Measurements from ENCODE around the gene VPS13D.

Gene VPS13D

DNA sequence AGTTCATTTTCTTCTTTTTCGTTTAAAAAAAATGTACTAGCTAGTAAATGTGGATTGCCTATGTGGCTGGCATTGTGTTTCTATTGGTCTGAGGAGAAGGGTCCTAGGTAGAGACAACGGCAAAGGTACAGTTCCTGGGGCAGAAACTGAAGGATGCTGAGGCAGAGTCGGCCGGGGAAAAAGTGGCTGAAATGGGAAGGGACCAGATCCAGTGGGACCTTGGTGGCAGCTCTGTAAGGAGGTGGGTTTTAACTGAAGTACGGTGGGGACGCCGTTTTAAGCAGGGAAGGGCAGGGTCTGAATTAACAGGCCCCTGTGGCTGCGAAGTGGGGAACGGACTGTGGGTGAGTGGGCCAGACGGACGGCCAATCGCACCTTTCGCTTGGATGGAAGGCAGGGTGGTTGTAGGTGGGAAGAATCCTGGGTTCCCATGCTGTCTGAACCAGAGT lies 420 bp upstream of the VPS13D start:
- DNase-seq, result no peak

DNA sequence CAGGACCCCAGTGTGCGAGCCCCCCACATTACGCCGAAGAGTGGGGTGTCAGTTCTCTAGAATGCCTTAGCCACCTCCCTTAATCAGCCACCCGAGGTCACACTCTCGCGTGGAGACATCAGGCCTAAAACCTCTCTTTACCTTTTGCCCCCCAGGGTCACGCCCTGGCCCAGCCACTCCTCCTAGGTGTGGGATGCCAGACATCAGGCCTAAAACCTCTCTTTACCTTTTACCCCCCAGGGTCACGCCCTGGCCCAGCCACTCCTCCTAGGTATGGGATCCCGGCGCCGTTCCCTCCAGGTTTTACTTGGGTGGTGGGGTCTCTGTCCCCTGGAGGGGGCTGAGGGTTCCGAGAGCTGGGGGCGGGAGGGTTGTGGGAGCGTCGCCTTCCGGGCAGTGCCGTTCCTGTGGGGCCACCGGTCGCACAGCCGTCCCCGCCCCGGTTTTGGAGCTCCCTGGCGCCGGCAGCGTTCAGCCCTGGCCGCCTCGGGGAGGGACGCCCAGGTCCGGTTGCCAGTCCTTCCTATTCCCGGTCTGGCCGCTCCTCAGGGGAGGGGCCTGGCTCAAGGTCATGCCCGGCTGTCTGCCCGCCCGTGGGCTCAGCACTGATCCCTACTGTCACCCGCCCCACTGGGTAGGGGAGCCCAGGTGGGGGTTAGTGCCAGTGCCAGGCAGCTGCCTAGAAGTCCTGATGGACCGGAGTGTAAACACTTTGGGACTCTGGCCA lies 882 bp downstream of the VPS13D start:
- DNase-seq, result no peak

DNA sequence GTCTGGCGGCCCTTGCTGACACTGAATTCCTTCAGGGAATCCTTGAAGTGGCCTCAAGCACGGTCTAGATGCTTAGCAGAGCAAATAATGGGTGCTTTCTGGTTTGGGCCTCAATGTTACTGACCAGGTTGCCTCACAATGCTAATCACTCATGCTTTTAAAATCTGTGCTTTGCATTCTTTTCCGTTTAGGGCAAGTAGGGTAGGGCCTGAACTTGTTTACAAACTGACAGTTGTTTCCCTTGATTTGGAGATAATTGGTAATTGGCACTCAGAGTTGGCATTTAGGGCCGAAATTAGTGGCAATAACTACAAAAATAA lies 1.4 kb downstream of the VPS13D start:
- DNase-seq, result no peak

DNA sequence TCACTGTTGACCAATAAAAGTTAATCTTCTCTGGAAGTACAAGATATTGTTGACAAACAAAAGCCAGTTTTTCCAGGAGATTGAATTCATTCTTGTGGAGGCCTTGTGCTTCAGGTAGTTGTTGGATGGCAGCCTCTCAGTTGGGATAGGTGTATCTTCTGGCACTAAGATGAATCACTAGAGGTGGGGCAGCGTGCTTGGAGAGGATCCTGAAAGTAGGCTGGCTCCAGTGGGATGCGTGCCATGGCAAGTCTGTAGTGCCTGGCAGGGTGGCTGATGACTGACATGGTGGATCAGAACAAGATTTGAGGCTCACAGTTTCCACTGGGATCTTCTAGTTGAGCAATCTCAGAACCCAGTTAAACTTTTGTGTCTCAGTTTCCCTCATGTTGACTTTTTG lies 2.4 kb downstream of the VPS13D start:
- DNase-seq, result no peak

DNA sequence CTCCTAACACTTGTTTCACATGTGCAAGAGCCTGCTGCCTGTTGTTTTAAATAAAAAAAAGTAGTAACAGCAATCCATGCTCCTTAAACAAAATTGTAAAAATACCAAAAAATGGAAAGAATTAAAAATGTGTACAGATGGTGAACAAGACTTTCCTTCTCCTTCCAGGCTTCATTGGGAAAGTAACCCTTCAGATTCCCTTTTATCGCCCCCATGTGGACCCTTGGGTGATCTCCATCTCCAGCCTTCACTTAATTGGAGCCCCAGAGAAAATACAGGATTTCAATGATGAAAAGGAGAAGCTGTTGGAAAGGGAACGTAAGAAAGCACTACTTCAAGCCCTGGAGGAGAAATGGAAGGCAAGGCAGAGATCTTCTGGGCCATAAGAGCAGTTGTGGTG lies 14.2 kb downstream of the VPS13D start:
- no peak for DNase-seq

DNA sequence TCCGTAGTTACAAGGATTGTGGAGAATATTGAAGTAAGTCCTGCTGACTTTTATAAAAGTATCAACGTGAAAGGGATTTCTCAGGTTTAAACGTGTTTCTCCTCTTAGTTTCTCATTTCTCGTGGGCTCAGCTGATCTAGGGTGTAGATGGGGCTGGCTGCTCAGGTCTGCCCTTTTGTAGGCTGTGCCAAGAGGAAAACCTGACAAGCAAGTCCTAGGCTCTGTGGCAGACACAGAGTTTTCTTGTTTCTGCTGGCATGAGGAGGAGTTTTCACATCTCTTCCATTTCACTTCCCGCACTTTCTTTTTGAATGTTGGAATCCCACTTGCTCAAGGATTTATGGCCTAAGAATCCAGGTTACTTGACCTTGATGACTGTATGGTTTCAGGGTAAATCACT lies 14.8 kb downstream of the VPS13D start:
- no peak for DNase-seq

DNA sequence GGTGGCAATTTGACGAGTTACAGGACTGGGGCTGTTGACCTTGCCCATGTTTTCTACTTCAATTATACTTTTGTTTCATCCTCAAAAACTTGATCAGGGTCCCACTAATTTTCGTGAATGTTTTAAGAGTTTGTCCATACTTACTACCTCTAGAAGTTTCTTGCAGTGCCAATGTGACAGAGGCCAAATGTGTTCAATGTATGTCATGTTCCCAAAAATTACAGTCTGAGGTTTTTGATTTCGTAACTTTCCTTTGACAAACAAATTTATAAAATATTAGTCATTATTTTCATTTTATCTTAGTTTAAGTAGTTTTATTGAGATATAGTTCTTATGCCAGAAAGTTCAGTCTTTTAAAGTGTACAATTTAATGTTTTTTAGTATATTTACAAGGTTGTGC lies 15.3 kb downstream of the VPS13D start:
- DNase-seq, result no peak

DNA sequence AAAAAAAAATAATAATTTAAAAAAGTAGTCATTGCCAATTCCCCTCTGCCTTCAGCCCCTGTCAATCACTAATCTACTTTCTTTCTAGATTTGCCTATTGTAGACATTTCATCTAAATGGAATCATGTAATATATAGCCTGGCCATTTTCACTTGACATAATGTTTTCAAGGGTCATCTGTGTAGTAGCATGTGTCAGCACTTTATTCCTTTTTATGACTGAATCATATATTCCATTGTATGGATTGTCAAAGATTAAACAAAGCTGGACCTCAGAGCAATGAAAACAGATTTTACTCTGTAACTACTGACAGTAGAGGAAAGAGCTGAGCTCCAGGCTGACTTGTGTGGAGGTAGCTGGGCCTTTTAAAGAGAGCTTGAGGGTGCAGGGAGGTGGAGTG lies 15.9 kb downstream of the VPS13D start:
- DNase-seq, result no peak

DNA sequence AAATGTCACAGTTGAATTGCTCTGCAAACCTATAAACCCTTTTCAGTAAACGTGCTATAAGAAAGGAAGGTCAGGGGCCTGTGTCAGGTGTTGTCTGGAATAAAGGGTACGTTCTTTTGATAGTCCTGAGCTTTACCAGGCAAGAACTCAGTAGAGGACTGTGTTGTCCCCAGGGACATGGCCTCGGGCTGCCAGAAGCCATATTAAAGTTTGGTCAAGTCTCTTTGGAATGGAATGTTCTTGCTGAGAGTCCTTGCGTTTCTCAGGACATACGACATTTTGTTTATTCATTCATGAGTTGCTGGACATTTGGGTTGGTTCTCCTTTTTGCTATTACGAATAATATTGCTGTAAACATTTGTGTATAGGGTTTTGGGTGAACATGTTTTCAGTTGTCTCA lies 16.8 kb downstream of the VPS13D start:
- no peak for DNase-seq

DNA sequence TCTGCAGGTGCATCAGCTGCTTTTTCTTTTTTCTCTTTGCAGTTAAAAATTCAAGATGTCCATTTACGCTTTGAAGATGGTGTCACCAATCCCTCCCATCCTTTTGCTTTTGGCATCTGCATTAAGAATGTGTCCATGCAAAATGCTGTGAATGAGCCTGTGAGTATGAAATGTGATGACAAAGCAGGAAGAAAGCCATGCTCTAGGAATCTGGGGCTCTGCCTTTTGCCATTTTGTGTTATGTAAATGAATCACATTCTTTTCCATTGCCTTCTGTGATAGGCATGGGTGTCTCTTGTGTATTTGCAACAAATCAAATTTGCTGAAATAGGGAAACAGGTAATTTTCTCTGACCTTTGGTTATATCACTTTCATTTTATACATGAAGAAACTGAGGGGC lies 19.4 kb downstream of the VPS13D start:
- DNase-seq, result no peak

DNA sequence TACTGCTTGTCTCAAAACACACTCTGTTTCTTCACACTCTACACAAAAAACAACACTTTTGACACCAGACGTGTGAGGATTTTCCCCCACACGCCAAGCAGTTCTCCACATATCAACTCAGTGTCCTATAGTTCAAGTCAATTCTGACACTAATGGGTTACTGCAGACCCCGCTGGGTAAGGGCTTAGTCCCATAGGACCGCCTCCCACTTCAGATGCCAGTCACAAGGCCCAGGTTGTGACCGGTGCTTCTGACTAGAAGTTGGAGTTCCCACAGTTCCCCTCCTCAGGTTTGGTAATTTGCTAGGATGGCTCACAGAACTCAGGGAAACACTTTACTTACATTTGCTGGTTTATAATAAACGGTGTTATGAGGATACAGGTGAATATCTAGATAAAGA lies 19.9 kb downstream of the VPS13D start:
- no peak for DNase-seq

DNA sequence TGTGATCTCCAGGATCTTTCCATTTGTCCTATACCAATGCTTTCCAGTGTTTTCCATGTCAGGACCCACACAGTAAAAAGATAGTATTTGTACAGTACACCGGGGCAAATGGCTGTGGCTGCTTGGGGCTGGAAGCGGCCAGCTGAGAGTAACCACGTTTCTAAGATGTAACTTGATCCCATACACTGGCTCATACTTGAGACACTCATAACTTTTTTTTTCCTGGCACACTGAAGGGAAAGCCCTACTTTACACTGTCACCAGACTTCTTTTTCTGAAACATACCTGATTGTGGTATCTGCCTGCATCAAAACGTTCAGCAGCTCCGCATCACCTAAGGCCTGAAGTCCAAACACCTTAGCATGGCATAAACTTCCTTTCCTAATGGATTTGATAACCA lies 21.6 kb downstream of the VPS13D start:
- no peak for DNase-seq

DNA sequence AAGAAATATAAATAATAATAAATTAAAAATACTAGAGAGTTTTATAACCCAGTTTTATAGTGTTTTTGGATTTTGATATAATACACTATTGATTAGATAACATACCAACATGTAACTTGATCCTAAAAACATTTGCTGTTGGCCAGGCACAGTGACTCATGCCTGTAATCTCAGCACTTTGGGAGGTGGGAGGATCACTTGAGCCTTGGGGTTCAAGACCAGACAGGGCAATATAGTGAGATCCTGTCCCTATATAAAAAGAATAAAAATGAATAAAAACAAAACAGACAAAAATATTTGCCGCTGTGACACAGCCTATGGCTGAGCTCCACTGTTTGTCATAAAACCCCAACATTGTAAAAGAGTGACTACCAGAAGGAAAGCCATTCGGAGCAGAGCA lies 26.1 kb downstream of the VPS13D start:
- no peak for DNase-seq

DNA sequence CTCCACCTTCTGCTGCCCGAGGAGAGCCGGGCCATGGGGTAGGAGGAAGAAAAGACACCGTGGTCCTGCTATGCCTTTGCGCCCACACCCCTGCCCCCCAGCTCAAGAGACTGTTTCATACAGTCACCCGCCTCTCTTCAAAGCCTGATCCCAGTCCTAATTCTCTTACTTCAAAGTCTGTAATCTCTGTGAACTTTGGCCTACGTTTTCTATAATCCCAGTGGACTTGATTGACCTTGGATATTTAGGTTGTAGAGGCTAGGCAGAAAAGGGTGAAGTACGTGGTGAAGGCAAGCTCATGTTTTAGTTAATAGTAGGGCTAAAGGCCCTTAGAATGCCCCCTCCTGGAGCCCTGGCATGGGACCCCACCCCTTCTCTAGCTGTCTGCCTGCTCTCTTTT lies 28.4 kb downstream of the VPS13D start:
- DNase-seq, result no peak

DNA sequence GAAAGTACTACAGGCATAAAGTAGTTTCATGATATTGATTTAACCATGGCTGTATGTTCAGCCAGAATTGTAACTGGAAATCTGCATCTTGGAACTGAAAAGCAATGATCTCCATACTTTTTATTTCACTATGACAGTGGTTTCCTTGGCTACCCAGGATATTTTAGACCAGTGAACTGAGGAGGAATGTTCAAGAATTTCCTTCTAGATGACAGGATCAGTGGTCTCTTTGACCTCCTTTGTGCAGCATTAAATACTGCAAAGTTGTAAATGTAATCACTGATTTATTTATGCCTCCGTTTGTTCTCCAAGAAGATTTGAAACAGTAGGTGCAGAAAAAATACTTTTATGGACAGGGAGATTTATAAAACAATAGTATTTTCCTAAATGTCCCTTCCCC lies 39.5 kb downstream of the VPS13D start:
- no peak for DNase-seq

DNA sequence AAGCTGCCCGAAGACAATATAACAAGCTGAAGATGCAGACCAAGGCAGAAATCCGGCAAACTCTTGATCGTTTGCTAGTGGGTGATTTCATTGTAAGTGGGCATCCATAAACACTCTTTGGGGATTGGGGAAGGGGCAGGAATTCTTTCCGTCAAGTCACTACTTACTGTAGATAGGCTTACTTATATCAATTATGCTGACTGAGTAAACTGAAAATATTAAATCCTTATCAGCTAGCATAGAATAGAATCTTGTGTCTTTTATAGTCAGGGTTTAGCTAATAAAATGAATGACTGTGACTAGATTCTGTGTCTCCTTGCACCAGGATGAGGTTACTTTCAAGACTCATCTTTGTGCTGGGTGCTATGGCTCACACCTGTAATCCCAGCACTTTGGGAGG lies 41.2 kb downstream of the VPS13D start:
- no peak for DNase-seq

DNA sequence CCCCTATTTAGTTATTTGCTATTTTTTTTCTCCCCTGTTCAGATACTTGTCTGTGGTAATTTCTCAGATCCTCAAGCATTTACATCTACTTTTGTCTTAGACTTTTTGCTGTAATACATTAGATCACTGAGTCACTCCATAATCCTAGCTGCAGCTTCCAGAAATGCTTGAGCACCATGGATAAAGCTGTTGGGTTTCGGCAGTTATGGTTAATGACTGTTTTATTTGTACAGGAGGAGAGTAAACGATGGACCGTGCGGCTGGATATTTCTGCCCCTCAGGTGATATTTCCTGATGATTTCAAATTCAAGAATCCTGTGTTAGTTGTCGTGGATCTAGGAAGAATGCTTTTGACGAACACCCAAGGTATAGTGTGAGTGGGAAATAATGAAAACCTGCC lies 42.9 kb downstream of the VPS13D start:
- DNase-seq, result no peak

DNA sequence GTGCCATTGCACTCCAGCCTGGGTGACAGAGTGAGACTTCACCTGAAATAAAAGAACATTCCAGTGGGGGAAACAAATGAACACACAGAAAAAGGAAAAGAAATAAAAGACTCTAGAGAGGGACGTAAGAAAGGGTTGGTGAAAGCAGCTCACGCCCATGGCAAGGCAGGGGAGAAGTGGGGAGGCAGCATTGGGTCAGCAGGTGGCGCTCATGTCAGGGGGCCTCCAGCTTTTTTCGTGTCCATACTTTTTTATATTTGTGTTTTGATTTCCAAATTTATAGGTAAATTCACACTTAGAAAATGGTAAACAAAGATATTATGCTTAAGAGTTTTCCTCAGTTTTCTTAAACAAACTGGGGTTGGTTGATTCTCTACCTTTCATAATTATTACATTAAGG lies 45.5 kb downstream of the VPS13D start:
- DNase-seq, result no peak

DNA sequence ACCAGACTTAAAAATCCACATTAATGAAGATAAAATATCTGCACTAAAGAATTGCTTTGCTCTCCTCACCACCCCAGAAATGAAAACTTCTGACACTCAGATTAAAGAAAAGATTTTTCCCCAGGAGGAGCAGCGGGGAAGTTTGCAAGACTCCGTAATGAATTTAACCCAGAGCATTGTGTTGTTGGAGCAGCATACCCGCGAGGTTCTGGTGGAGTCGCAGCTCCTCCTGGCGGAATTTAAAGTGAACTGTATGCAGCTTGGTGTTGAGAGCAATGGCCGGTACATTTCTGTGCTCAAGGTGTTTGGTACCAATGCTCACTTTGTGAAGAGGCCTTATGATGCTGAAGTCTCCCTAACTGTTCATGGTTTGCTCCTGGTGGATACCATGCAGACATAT lies 46.4 kb downstream of the VPS13D start:
- DNase-seq, result no peak

DNA sequence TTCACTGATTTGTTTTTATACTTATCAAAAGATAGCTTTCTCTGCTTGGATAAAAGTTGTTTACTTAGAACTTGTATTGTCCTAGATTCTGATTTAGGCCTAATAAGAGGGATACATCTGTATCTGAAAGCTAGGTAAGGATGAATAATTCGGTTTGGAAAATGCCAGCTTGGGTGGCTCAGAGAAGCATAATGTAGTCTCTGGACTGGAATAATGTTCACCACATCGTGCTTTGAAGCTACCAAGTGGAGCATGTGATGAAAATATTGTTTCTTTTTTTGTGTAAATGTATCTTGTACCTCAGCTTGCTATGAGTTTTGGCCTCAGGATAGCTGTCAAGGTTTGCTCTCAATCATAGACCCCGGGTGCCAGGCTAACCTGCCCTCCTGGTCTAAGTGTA lies 49.2 kb downstream of the VPS13D start:
- DNase-seq, result no peak

DNA sequence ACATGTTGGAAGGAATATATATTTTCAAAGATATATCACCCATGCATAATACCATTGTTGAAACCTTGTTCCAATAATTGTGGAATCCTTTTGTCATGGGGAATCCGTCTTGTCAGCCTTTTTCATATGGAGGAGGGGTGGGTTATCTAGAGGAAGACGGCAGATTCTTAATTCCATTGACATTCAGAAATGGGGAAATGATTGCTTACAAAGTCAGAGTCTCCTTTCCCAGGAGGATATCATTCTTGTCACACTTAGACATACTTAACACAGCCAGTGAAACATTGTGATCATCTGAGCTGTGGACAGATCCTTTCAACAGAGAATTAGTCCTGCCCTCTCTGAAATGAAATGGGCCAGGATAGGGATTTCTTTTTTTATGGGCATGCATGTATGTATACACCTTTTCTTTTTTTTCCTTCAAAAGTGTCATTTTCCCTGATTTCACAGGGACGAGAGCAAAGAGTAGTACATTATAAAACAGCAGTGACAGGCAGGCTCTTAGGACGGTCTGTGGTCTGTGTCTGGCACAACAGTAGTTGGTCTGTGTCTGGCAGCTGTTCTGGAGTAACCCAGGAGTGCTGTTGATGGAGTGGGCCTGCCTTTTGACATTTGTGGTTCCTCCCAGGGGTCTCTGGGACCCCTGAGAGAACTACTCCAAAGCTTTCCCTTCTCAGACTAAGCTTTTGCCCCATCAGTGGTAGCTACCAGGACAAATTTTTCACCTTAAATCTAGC lies 50.1 kb downstream of the VPS13D start:
- no peak for DNase-seq

DNA sequence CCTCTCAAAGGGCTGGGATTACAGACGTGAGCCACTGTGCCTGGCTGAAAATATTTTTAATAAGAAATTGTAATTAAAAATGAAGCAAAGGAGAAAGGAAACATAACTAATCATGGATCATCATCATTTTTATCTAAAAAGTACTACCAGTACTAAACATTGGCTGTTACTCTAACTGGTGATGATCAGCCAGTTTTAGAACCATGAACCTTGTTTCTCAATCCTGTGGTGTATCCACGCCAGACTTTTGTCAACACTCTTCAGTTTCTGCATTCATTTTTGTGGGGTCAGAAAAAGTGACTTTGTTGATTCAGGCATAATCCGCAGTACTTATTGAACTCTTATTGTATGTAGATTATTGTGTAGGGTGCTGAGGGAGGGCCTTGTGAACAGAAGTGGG lies 52.3 kb downstream of the VPS13D start:
- no peak for DNase-seq

DNA sequence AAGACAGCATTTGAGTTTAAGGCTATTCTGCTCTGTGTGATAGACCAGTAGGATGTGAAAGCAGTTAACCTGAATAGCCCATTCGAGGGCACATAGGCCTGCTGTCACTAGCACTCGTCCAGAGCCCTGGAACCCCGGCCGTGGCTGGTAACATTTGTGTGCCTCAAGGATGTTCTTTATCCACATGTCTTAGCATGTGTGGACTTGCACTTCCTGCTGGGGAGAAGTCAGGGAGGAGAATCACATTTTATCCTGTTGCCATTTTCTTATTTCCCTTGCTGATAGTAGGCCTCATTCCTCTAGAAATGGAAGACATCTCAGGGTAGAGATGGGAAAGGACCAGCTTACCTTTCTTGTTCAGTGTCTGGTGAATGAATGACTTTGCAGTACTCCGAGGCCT lies 54.7 kb downstream of the VPS13D start:
- DNase-seq, result no peak

DNA sequence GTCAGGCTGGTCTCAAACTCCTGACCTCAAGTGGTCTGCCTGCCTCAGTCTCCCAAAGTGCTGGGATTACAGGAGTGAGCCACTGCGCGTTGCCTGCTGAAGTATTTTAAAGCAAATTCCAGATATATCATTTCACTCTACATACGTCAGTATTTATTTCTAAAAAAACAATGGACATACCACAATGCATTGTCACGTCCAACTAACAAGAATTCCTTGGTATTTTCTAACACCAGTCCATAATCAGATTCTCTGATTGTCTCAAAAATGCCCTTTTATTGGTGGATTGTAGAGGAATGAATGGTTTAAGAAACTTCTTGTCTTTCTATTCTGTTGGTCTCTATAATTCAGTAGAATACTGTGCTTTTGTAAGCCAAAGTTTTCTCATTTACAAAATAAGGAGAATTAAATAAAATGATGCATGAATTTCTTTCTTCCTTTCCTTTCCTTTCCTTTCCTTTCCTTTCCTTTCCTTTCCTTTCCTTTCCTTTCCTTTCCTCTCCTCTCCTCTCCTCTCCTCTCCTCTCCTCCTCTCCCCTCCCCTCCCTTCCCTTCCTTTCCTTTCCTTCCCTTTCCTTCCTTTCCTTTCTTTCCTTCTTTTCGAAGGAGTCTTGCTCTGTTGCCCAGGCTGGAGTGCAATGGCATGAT lies 55.8 kb downstream of the VPS13D start:
- no peak for DNase-seq

DNA sequence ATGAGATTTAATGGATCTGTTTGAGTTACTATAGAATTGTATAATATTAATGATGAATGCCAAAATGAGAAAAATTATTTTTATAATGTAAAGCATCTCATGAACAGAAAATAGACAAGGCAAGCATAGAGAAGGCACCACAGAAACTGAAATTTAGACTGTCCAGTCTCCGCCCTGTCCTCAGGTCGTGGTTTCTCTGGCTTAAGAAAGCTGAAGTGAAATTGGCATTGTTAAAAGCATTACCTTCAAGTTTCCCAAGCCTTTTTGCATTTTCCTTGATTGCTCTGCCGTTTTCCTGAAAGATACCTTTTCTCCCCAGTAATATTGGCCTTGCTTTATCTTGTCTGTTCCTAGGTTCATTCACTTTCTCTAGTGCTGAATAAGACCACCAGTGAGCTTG lies 58.0 kb downstream of the VPS13D start:
- no peak for DNase-seq
